GM19238 (cell line): ENCODE results near the gene PDZD2.
"Not testable (repeated sequence)": the region's sequence is repeated elsewhere in the genome, so short reads cannot be mapped to it uniquely, and the experiment has no call there.

Experiments
- DNase-seq: peaks from one replicate; pipeline ENCODE4 v3.0.0; 2011; ENCODE audit warnings: low spot score; ENCODE audit not compliant: insufficient read length

Gene PDZD2

DNA sequence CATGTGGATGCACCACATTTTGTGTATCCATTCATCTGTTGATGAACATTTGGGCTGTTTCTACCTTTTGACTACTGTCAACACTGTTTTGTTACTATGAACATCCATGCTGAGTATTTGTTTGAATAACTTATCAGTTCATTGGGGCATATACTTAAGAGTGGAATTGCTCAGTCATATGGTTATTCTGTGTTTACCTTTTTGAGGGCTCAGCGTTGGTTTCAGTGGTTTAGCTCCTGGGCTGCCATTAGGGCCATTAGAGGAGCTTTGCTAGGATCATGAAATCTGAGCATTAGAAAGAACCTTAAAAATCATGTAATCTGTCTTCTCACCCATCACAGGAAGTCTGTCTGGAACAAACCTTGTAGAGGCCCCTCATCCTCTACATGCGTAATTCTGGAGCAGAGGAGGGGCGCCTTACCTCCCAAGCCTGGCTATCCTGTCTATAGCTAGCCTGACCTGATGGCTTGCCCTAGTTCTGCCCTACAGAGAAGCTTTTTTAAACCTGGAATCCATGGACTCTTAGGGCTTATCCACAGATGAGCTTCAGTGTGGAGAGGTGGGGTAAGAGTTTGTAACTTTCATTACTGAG is 92.9 kb downstream of the PDZD2 start:
- DNase-seq = no peak

DNA sequence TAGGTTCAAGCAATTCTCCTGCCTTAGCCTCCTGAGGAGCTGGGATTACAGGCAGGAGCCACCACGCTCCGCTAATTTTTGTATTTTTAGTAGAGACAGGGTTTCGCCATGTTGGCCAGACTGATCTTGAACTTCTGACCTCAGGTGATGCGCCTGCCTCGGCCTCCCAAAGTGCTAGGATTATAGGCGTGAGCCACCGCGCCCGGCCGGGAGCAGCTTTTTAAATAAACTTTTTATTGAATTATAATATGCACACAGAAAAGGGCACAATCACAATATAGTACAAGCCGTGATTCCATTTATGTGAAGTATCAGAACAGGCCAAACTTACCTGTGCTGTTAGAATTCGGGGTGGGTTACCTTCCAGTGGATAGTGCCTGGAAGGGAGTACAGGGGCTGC is 93.9 kb downstream of the PDZD2 start:
- DNase-seq = not testable (repeated sequence)

- no peak for DNase-seq
Observed at GRCh38 chr5:31733371-31733770, 94.4 kb downstream of the PDZD2 start.

- DNase-seq = no peak
Observed at GRCh38 chr5:31736127-31736526, 97.2 kb downstream of the PDZD2 start.

DNA sequence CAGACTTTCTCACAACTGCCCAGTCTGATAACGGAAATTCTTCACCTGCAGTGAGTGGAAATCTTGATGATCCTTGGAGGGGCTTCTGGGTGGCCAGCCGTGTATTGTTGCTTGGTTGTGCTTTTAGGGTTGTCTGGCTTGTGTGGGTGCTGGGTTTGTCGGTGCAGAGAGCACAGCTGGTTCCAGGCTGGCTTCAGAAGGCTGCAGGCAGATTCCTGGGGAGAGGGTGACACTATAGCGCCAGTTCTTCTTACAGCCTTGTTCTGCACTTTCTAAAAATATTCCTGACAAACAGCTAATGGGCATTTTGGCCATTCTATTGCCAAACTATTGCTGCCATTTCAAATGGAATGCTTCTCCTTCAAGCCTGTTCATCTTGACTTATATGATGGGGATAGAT is 99.3 kb downstream of the PDZD2 start:
- DNase-seq = no peak

DNA sequence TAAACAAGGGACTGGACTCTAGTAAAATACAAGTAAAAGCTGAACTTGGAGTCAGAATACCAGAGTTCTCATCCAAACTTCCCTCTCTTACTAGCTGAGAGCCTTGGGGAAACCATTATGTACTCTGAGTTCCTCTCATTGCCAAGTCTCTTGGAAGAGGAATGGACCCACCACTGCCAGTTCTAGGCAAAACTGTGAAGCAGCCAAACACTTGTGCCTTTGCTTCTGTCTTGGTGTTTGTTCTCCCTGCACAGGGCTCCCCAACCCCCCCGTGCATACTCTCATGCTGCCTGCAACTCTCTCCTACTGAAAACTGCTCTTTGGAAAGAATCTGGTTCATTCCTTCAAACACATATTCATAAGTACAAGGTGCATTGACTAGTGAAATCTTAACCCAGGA is 102.6 kb downstream of the PDZD2 start:
- DNase-seq = no peak

DNA sequence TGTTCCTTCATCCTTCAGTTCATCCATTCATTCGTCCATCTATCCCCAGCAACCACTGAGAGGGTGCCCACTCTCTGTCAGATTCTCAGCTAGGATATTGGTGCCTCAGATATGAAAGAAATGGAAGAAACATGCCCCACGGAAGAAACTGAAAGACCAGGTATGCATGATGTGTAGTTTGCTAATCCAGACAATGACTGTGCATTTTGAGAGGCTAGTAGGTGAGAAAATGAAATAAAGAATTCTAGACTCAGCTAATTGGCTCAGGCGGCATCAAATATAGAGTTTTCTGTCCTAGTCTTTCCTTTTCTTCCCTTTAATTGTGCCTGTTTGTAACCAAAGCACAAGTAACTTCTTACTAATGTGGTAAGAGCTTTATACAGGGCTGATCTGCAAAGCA is 104.7 kb downstream of the PDZD2 start:
- DNase-seq = no peak

GRCh38 chr5:31748458-31749172 is 109.7 kb downstream of the PDZD2 start:
- DNase-seq = no peak

GRCh38 chr5:31750215-31750614 is 111.3 kb downstream of the PDZD2 start:
- DNase-seq = no peak

DNA sequence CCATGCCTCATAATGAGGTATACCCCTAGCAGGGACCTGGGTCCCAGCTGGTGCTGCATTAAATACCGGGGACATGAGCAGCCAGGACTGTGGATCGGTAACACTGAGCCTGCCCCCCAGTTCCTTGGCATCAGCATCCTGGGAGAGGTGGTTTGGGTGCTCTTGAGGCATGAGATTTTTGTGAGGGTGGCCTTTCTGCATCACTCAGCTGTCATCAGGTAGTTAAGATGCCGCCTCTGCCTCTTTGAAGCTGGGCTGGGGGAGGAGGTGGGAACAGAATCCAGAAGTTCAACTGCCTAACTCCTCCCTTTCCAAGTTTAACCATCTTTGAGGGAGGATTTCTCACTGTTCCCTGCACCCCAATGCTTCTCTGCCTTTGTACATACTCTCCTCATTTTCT is 112.7 kb downstream of the PDZD2 start:
- DNase-seq = no peak

- DNase-seq = no peak
Observed at GRCh38 chr5:31753700-31754357, 114.9 kb downstream of the PDZD2 start.

DNA sequence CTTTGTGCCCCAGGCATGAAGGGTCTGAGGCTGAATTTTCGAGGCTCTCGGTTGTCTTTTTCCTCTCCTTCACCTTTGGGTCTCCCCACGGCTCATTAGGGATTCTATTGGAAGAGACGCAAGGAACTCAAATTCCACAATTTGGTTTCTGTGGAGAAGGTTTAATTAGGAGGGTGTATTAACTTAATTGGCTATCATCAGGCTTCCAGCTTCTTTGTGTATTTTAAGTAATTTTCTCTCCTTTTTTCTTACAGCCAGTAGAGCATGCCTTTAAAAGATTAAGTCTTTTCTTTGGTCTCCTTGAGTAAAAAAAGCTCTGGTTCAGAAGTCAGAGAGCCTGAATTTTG is 115.4 kb downstream of the PDZD2 start:
- DNase-seq = no peak

GRCh38 chr5:31754741-31755675 is 116.1 kb downstream of the PDZD2 start:
- no peak for DNase-seq

GRCh38 chr5:31755676-31756230 is 116.8 kb downstream of the PDZD2 start:
- DNase-seq = no peak

DNA sequence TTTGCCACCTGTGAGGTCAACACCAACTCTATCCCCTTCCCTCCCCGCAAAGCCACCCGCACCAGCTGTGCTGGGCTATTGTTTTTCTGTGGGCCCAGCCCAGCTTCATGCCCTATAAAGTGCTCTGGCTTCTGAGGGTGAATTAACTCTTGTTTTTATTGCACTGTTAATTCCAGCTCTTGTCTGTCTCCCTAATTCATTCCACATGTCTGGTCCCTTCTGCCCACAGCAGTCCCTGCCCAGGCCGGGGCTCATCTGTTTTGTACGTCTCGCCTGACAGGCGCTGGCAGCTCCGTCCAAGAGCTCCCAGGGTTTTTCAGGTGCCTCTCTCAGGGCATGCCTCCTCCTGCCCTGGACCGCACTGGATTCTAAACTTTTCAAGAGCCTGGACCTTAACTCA is 118.9 kb downstream of the PDZD2 start:
- DNase-seq = no peak

GRCh38 chr5:31758803-31759425 is 120.0 kb downstream of the PDZD2 start:
- DNase-seq = no peak

DNA sequence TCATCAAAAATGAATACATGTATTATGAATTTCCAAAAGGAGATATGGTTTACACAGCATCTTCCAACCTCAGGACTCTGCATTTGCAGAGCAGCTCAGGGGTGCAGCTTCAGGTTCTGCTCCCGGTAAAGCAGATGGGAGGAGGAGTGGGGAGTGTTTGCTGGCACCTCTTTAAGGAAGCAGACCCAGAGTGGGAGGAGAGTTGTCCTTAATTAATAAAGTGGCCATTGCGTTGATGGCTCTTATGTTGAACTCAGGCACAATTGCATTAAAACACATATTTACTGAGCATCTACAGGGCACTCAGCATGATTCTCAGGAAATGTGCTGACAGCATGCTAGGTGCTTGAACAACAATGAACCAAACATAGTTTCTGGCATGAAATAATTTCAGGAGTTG is 121.0 kb downstream of the PDZD2 start:
- no peak for DNase-seq

DNA sequence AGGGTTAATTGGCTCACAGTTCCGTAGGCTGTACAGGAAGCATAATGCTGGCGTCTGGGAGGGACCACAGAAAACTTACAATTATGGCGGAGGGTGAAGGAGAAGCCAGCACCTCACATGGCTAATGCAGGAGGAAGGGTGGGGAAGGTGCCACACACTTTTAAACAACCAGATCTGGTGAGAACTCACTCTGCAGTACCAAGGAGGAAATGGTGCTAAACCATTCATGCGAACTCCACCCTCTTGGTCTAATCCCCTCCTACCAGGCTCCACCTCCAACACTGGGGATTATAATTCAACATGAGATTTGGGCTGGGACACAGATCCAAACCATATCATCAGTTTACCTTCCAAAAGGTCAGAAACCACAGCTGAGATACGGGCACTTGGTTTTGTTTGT is 122.9 kb downstream of the PDZD2 start:
- no peak for DNase-seq

- no peak for DNase-seq
Observed at GRCh38 chr5:31763424-31763823, 124.5 kb downstream of the PDZD2 start.

GRCh38 chr5:31764687-31765086 is 125.8 kb downstream of the PDZD2 start:
- DNase-seq = not testable (repeated sequence)
